DND-41 (cell line): ENCODE results near the gene TFAP2A.

Source experiments
- CTCF ChIP-seq: IDR thresholded peaks from 2 replicates; pipeline ENCODE4 v1.5.1; 2012; ENCODE audit warnings: borderline replicate concordance, low read length, moderate library complexity, mild to moderate bottlenecking; ENCODE audit not compliant: poor library complexity, severe bottlenecking; ENCODE audit errors: extremely low read depth
- EZH2 ChIP-seq: IDR thresholded peaks from 3 replicates; pipeline ENCODE4 v1.6.1; 2012; ENCODE audit warnings: borderline replicate concordance, low read depth, mild to moderate bottlenecking, moderate library complexity, low read length, inconsistent platforms; ENCODE audit not compliant: severe bottlenecking

GRCh38 chr6:10414756-10415616 is at the start of gene TFAP2A:
- TF ChIP-seq CTCF (no peak), EZH2 (no peak)
